ENCODE data around the gene PDXP. TPM values are rescaled to one million over a fixed set of nuclear protein-coding genes. Genes with fewer than 3 reads are reported as not detected.

The PDXP gene
- polyA plus RNA-seq, 1 donor (not counting 4 experiments of a cell fraction or from before 2014, with no cell fraction given) = 5.2 TPM

DNA sequence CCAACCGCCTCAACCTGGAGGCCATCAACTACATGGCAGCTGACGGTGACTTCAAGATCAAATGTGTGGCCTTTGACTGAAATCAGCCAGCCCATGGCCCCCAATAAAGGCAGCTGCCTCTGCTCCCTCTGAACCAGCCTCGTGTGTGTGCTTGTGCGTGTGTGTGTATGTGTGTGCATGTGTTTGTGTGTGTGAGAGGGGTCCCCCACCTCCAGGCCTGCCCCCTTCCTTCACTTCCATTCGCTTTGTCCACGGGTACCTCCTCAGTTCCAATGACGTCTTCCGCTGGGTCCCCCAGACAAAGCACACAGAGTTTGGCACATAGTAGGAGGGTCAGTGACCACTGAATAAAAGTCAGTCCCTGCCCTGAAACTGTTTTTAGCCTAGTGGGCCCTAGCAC is 21.1 kb downstream of the PDXP start:
- no peaks in the 10 kb centered on the region for H3K9me3 ChIP-seq (ENCODE audit: control insufficient read depth, low read depth, low read length)
- dilution Hi-C loops (cut with MboI; ENCODE audit: extremely low pct_ligation_motif_present, low sequenced_read_pairs) = no loop called here
- H3K4me1 ChIP-seq (ENCODE audit: control insufficient read depth, extremely low read depth, insufficient read depth, low read length) = peaks cover 25% of the 10 kb centered on the region
- H3K9ac ChIP-seq (ENCODE audit: control insufficient read depth, extremely low read depth, insufficient read depth, low read length) = no peak overlapping the region
- DNase-seq (ENCODE audit: low read depth, low spot score) (no peak), FAIRE-seq (no peak)
- H3K4me3 ChIP-seq (ENCODE audit: control insufficient read depth in 2 of 3, extremely low read depth in 1 of 3, insufficient read depth in 2 of 3, low read depth in 1 of 3, low read length in 3 of 3) = no peak overlapping the region
- no peak overlapping the region for H2AFZ ChIP-seq (ENCODE audit: control insufficient read depth, low read length)
- peaks cover 7% of the 10 kb centered on the region for H4K20me1 ChIP-seq (ENCODE audit: control insufficient read depth, extremely low read depth, insufficient read depth, low read length)
- no peaks in the 10 kb centered on the region for H3K9me1 ChIP-seq (ENCODE audit: control insufficient read depth, extremely low read depth, insufficient read depth, low read length)
- TF ChIP-seq, protein P1, sequence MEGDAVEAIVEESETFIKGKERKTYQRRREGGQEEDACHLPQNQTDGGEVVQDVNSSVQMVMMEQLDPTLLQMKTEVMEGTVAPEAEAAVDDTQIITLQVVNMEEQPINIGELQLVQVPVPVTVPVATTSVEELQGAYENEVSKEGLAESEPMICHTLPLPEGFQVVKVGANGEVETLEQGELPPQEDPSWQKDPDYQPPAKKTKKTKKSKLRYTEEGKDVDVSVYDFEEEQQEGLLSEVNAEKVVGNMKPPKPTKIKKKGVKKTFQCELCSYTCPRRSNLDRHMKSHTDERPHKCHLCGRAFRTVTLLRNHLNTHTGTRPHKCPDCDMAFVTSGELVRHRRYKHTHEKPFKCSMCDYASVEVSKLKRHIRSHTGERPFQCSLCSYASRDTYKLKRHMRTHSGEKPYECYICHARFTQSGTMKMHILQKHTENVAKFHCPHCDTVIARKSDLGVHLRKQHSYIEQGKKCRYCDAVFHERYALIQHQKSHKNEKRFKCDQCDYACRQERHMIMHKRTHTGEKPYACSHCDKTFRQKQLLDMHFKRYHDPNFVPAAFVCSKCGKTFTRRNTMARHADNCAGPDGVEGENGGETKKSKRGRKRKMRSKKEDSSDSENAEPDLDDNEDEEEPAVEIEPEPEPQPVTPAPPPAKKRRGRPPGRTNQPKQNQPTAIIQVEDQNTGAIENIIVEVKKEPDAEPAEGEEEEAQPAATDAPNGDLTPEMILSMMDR (optimal IDR thresholded peaks at IDR 0.05 in 1 of 3, IDR thresholded peaks at IDR 0.05 in 1 of 3, conservative IDR thresholded peaks at IDR 0.05 in 1 of 3; ENCODE audit: extremely low read depth in 1 of 3, insufficient read depth in 2 of 3, low read length in 3 of 3) = no peak
- no peak for TF ChIP-seq EZH2 (IDR thresholded peaks at IDR 0.05; ENCODE audit: low read length)
- no peak overlapping the region for H3K27ac ChIP-seq (ENCODE audit: control insufficient read depth, insufficient read depth, low read length)
- no peaks in the 10 kb centered on the region for H3K27me3 ChIP-seq (ENCODE audit: control insufficient read depth, extremely low read depth, insufficient read depth, low read length)
- H3K4me2 ChIP-seq (ENCODE audit: control insufficient read depth, extremely low read depth, insufficient read depth, low read depth, low read length) = no peak overlapping the region
- peaks cover 0 to 4% of the 10 kb centered on the region in 2 experiments for H3K36me3 ChIP-seq (ENCODE audit: control insufficient read depth in 2 of 2, extremely low read depth in 1 of 2, insufficient read depth in 2 of 2, low read length in 2 of 2)
- H3K79me2 ChIP-seq (ENCODE audit: control insufficient read depth, insufficient read depth, low read length) = peaks cover 18% of the 10 kb centered on the region

DNA sequence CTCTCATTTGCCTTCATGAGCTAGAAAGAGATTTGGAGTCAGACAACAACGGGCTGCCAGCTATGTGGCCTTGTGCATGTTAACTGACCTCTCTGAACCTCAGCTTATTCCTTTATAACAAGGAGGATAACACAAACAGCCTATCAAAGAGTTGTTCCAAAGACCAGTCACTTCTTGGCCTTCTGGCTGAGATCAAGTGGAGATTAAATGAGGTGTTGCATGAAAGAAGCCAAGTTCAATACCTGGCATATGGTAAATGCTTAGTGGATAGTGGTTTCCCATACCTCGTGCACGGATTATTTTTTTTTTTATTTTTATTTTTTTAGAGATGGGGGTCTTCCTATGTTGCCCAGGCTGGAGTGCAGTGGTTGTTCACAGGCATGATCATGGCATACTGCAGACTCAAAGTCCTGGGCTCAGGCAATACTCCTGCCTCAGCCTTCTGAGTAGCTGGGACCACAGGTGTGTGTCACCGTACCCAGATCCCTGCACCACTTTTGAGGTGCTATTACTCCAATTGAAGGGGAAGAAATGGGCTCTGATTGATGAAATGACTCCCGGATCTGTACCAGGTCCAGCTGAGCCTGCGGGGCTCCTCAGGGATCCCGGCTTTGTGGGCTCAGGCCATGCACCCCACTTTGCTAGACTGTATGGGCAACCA is 21.8 kb downstream of the PDXP start:
- Histone ChIP-seq H3K79me2 (ENCODE audit: control insufficient read depth, insufficient read depth, low read length) (peaks cover 18% of the 10 kb centered on the region), H3K36me3 (ENCODE audit: control insufficient read depth in 2 of 2, extremely low read depth in 1 of 2, insufficient read depth in 2 of 2, low read length in 2 of 2) (peaks cover 0 to 4% of the 10 kb centered on the region in 2 experiments), H3K27me3 (ENCODE audit: control insufficient read depth, extremely low read depth, insufficient read depth, low read length) (no peaks in the 10 kb centered on the region), H3K27ac (ENCODE audit: control insufficient read depth, insufficient read depth, low read length) (no peak overlapping the region), H3K9me1 (ENCODE audit: control insufficient read depth, extremely low read depth, insufficient read depth, low read length) (no peaks in the 10 kb centered on the region), H2AFZ (ENCODE audit: control insufficient read depth, low read length) (no peak overlapping the region), H3K4me3 (ENCODE audit: control insufficient read depth in 2 of 3, extremely low read depth in 1 of 3, insufficient read depth in 2 of 3, low read depth in 1 of 3, low read length in 3 of 3) (no peak overlapping the region), H4K20me1 (ENCODE audit: control insufficient read depth, extremely low read depth, insufficient read depth, low read length) (peaks cover 7% of the 10 kb centered on the region), H3K4me1 (ENCODE audit: control insufficient read depth, extremely low read depth, insufficient read depth, low read length) (peaks cover 26% of the 10 kb centered on the region), H3K9ac (ENCODE audit: control insufficient read depth, extremely low read depth, insufficient read depth, low read length) (no peak overlapping the region), H3K4me2 (ENCODE audit: control insufficient read depth, extremely low read depth, insufficient read depth, low read depth, low read length) (no peak overlapping the region), H3K9me3 (ENCODE audit: control insufficient read depth, low read depth, low read length) (no peaks in the 10 kb centered on the region)
- TF ChIP-seq EZH2 (IDR thresholded peaks at IDR 0.05; ENCODE audit: low read length) = no peak
- TF ChIP-seq, protein P1 (optimal IDR thresholded peaks at IDR 0.05 in 1 of 3, IDR thresholded peaks at IDR 0.05 in 1 of 3, conservative IDR thresholded peaks at IDR 0.05 in 1 of 3; ENCODE audit: extremely low read depth in 1 of 3, insufficient read depth in 2 of 3, low read length in 3 of 3) = no peak
- dilution Hi-C loops (cut with MboI; ENCODE audit: extremely low pct_ligation_motif_present, low sequenced_read_pairs) = no loop called here
- no peak for DNase-seq (ENCODE audit: low read depth, low spot score)
- no peak for FAIRE-seq

All from keratinocyte (primary cell).